Naive thymus-derived CD4-positive, alpha-beta T cell (primary cell): ENCODE data around the gene MAN2C1. TPM values are rescaled to one million over a fixed set of nuclear protein-coding genes. Genes with fewer than 3 reads are reported as not detected.
"Not testable (repeated sequence)": the region's sequence is repeated elsewhere in the genome, so short reads cannot be mapped to it uniquely, and the experiment has no call there.

Experiments used
- ATAC-seq: fragments of 150-1000 bp; cut with Tn5 transposase; 2 replicates; pipeline ENCODE4 v1.10.0; 2021; ENCODE audit warnings: mild to moderate bottlenecking, moderate library complexity
- CTCF ChIA-PET: fragments of 350-600 bp; sonication (Branson Sonifier 250); formaldehyde crosslinking; loops from one replicate; lab custom pipeline; 2021; ENCODE audit warnings: antibody characterized with exemption; lab: Charles Lee
- POLR2A ChIA-PET: fragments of 350-600 bp; sonication (Branson Sonifier 250); formaldehyde crosslinking; loops from one replicate; lab custom pipeline; 2021; ENCODE audit warnings: antibody characterized with exemption, inconsistent platforms; lab: Charles Lee
- DNase-seq, 9 donors: peaks; one replicate each; pipeline versions ENCODE4 v3.0.0 to v3.0.0-alpha.2; 2020 to 2022; ENCODE audit warnings: mixed read lengths in 1 of 9
- H3K27ac ChIP-seq: one replicate; pipeline ENCODE4 v1.7.0; 2013; ENCODE audit warnings: mild to moderate bottlenecking, low read depth, low read length, moderate library complexity
- H3K27me3 ChIP-seq, 2 donors: one replicate each; pipeline ENCODE4 v1.7.0; 2013; ENCODE audit warnings: low read length in 2 of 2, mild to moderate bottlenecking in 2 of 2, moderate library complexity in 2 of 2; ENCODE audit not compliant: control insufficient read depth in 2 of 2, insufficient read depth in 2 of 2
- H3K36me3 ChIP-seq, 3 experiments: 1 replicate in 2 of 3; 2 replicates in 1 of 3; pipeline ENCODE4 v1.7.0; 2013; ENCODE audit warnings: low read length in 3 of 3, mild to moderate bottlenecking in 3 of 3, moderate library complexity in 1 of 3; ENCODE audit not compliant: insufficient read depth in 3 of 3, control insufficient read depth in 2 of 3
- H3K4me1 ChIP-seq, 2 donors: one replicate each; pipeline ENCODE4 v1.7.0; 2013; ENCODE audit warnings: low read length in 2 of 2, mild to moderate bottlenecking in 2 of 2, moderate library complexity in 1 of 2; ENCODE audit not compliant: control insufficient read depth in 2 of 2, insufficient read depth in 2 of 2
- H3K4me3 ChIP-seq: 2 replicates; pipeline ENCODE4 v1.7.0; 2013; ENCODE audit warnings: mild to moderate bottlenecking, low read length
- H3K9me3 ChIP-seq, 3 experiments: 1 replicate in 2 of 3; 2 replicates in 1 of 3; pipeline ENCODE4 v1.7.0; 2013; ENCODE audit warnings: low read length in 3 of 3; ENCODE audit not compliant: control insufficient read depth in 2 of 3
- H3K27ac Mint-ChIP-seq, 9 donors: one replicate each; pipeline ENCODE4 v1.8.0; 2020 to 2022; ENCODE audit warnings: mixed read lengths in 9 of 9, mild to moderate bottlenecking in 8 of 9, moderate library complexity in 5 of 9, inconsistent platforms in 2 of 9
- H3K27me3 Mint-ChIP-seq, 5 donors: one replicate each; pipeline ENCODE4 v1.8.0; 2021 to 2022; ENCODE audit warnings: mixed read lengths in 5 of 5, mild to moderate bottlenecking in 1 of 5
- H3K36me3 Mint-ChIP-seq, 5 donors: one replicate each; pipeline ENCODE4 v1.8.0; 2020 to 2022; ENCODE audit warnings: mixed read lengths in 5 of 5, mild to moderate bottlenecking in 3 of 5, inconsistent platforms in 1 of 5
- H3K4me1 Mint-ChIP-seq, 7 donors: one replicate each; pipeline ENCODE4 v1.8.0; 2020 to 2022; ENCODE audit warnings: mixed read lengths in 7 of 7, mild to moderate bottlenecking in 3 of 7, inconsistent platforms in 1 of 7
- H3K4me3 Mint-ChIP-seq, 10 donors: one replicate each; pipeline ENCODE4 v1.8.0; 2020 to 2022; ENCODE audit warnings: mild to moderate bottlenecking in 10 of 10, mixed read lengths in 10 of 10, moderate library complexity in 6 of 10, inconsistent platforms in 2 of 10
- H3K9me3 Mint-ChIP-seq, 11 donors: one replicate each; pipeline ENCODE4 v1.8.0; 2020 to 2022; ENCODE audit warnings: mixed read lengths in 11 of 11, mild to moderate bottlenecking in 4 of 11, inconsistent platforms in 1 of 11, moderate library complexity in 1 of 11
- intact Hi-C, 2 donors: fragments of 100-400 bp; cut with micrococcal nuclease; formaldehyde crosslinking; loops; one replicate each; pipeline ENCODE4 v1.15.1; 2023
- polyA plus RNA-seq, 2 donors: library from polyadenylated mRNA; unstranded; fragments of 300-500 nt; fragmentation: Illumina TruSeq; gene quantifications; one replicate each; pipeline ENCODE4 v1.2.3, GENCODE V29; 2021
- total RNA-seq, 6 experiments: library from RNA in 5 of 6; stranded (reverse) in 5 of 6; gene quantifications; 1 replicate in 5 of 6; 2 replicates in 1 of 6; pipeline ENCODE4 v1.2.3 and lab custom pipeline; 2021 to 2026

MAN2C1 gene
- total and polyA plus RNA-seq, 7 experiments from 2014 or later, result 26.7 to 557 (median 439) TPM

DNA sequence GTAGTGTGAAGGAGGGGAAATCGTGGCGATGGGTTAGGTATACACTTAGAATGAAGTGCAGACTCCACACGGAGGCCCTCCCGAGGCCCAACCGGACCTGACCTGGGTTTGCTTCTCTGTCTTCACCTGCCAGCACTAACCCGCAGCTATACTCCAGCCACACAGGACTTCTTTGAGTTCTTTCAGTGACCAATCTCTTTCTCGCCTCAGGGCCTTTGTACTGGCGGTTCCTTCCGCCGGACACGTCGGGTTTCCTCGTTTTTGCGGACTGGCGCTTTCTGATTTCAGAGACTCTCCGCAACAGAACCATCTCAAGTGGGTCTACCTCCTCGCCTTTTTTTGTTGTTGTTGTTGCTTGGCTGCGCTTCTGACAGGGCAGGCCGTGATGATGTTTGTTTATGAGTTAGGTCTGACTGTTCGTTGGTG, 21.6 kb downstream of the MAN2C1 start, which contains the start of gene NEIL1:
TSS of gene NEIL1 (plus strand) at position 244 of the 426 bp plus-strand sequence. CDS start 1,867 bp downstream, outside the sequence.
- Mint-ChIP-seq H3K4me3 (peak within 1 kb of the TSS; percentile 78 to 95 (median 90)), H3K9me3 (peaks cover 0 to 19% (median 7%) of the 10 kb centered on the region in 11 donors), H3K27me3 (peaks cover 0 to 26% (median 0%) of the 10 kb centered on the region in 5 donors), H3K27ac (peak within 1 kb of the TSS; percentile 78 to 95 (median 89)), H3K36me3 (peaks cover 0 to 35% (median 0%) of the 10 kb centered on the region in 5 donors), H3K4me1 (peaks cover 21 to 45% (median 31%) of the 10 kb centered on the region in 7 donors)
- DNase-seq (no peak), ATAC-seq (no peak)
- POLR2A ChIA-PET, result interaction anchor here (0.6 to 8.4 kb wide), 9 partner anchors 10 to 293 kb away, joined by 3 to 94 read pairs (median 7); partner anchors contain the start of genes C15orf39, COMMD4, IMP3 and MAN2C1
- peak within 1 kb of the TSS; percentile 66 for H3K27ac ChIP-seq
- intact Hi-C loops, result loop anchor here in 1 of 2 donors (1.0 to 5.0 kb wide), 5 partner anchors 11 to 293 kb away; partner anchors contain the start of genes COMMD4, IMP3, MAN2C1 and SIN3A
- H3K27me3 ChIP-seq, result no peaks in the 10 kb centered on the region
- peaks cover 0 to 17% (median 0%) of the 10 kb centered on the region in 3 experiments for H3K9me3 ChIP-seq
- H3K4me3 ChIP-seq, result peak within 1 kb of the TSS; percentile 59
- CTCF ChIA-PET, result interaction anchor here (2.1 kb wide), 1 partner anchor 21 kb away, joined by 8 read pairs; the partner anchor contains the start of gene MAN2C1
- H3K36me3 ChIP-seq, result peaks cover 0 to 5% (median 0%) of the 10 kb centered on the region in 3 experiments
- peaks cover 29 to 30% of the 10 kb centered on the region in 2 donors for H3K4me1 ChIP-seq

DNA sequence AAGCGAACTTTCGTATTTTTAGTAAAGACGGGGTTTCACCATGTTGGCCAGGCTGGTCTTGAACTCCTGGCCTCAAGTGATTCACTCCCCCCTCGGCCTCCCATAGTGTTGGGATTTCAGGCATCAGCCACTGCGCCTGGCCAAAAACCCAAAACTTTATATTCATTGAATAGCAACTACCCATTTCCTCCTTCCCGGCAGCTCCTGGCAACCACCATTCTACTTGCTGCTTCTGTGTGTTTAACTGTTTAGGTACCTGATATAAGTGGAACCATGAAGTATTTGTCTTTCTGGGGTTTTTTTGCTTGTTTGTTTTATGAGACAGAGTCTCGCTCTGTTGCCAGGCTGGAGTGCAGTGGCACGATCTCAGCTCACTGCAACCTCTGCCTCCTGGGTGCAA, 24.5 kb downstream of the MAN2C1 start:
- H3K36me3 ChIP-seq, H3K4me3 ChIP-seq, H3K4me3 Mint-ChIP-seq, H3K9me3 Mint-ChIP-seq, intact Hi-C loops, H3K27ac Mint-ChIP-seq, H3K27me3 ChIP-seq, DNase-seq, ATAC-seq, H3K27ac ChIP-seq, CTCF ChIA-PET, H3K9me3 ChIP-seq: not testable (repeated sequence)
- Mint-ChIP-seq H3K27me3 (peaks cover 0 to 22% (median 0%) of the 10 kb centered on the region in 5 donors), H3K36me3 (peaks cover 0 to 16% (median 3%) of the 10 kb centered on the region in 5 donors), H3K4me1 (peaks cover 8 to 23% (median 14%) of the 10 kb centered on the region in 7 donors)
- peaks cover 12 to 13% of the 10 kb centered on the region in 2 donors for H3K4me1 ChIP-seq
- POLR2A ChIA-PET, result interaction anchor here (8.4 kb wide), 1 partner anchor 26 kb away, joined by 94 read pairs; the partner anchor contains the start of gene MAN2C1

DNA sequence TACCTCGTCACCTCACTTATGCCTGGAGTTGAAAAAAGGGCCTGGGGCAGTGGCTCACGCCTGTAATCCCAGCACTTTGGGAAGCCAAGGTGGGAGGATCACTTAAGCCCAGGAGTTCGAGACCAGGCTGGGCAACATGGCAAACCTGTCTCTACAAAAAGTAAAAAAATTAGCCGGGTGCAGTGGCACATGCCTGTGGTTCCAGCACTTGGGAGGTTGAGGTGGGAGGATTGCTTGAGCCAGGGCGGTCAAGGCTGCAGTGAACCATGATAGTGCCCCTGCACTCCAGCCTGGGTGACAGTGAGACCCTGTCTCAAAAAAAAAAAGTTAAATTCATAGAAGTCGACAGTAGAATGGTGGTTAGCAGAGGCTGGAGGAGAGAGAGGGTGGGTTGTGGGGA, 26.2 kb downstream of the MAN2C1 start:
- Histone ChIP-seq H3K27me3 (no peaks in the 10 kb centered on the region), H3K4me3 (no peak overlapping the region), H3K36me3 (peaks cover 0 to 5% (median 0%) of the 10 kb centered on the region in 3 experiments), H3K27ac (no peak overlapping the region), H3K4me1 (peaks cover 0 to 5% of the 10 kb centered on the region in 2 donors), H3K9me3 (no peaks in the 10 kb centered on the region)
- intact Hi-C loops, result no loop called here
- Mint-ChIP-seq H3K27me3 (peaks cover 0 to 18% (median 0%) of the 10 kb centered on the region in 5 donors), H3K27ac (no peak overlapping the region), H3K36me3 (peaks cover 0 to 14% (median 3%) of the 10 kb centered on the region in 5 donors), H3K9me3 (peaks cover 0 to 2% (median 0%) of the 10 kb centered on the region in 11 donors), H3K4me1 (peaks cover 7 to 20% (median 12%) of the 10 kb centered on the region in 7 donors), H3K4me3 (no peak overlapping the region)
- CTCF ChIA-PET, result no interaction called here
- DNase-seq (no peak), ATAC-seq (no peak)
- POLR2A ChIA-PET, result interaction anchor here (0.7 kb wide), 1 partner anchor 304 kb away, joined by 3 read pairs; no protein-coding TSS in a partner anchor

DNA sequence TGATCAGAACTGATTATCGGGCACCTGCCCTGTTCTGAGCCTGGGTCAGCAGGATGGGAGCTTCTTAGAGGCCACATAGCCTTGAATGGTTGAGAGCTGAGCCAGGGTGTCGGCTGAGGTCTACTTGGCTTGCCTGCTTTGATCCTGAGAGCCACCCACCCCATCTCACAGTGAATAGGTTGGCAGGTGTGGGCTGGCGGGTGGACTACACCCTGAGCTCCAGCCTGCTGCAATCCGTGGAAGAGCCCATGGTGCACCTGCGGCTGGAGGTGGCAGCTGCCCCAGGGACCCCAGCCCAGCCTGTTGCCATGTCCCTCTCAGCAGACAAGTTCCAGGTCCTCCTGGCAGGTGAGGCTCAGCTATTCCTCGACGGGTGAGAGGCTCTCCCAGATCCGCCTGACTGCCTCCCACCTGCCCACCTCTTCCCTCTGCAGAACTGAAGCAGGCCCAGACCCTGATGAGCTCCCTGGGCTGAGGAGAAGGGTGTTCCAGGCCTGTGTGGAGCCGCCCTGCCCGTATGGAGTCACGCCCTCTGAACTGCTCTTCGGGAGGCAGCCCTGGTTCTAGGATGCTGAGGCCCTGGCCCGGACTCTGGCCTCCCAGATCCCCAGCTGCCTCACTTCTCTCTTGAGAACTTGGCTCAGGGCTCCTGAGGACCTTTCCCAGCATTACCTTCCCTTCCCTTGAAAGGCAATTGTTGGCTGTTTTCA, 28.7 kb downstream of the MAN2C1 start:
- ATAC-seq (no peak), DNase-seq (no peak)
- intact Hi-C loops, result no loop called here
- Mint-ChIP-seq H3K4me3 (no peak overlapping the region), H3K36me3 (peaks cover 0 to 4% (median 3%) of the 10 kb centered on the region in 5 donors), H3K27me3 (peaks cover 0 to 3% (median 0%) of the 10 kb centered on the region in 5 donors), H3K27ac (no peak overlapping the region), H3K9me3 (no peaks in the 10 kb centered on the region), H3K4me1 (peaks cover 14 to 27% (median 18%) of the 10 kb centered on the region in 7 donors)
- Histone ChIP-seq H3K27ac (no peak overlapping the region), H3K9me3 (no peaks in the 10 kb centered on the region), H3K4me1 (peaks cover 7 to 11% of the 10 kb centered on the region in 2 donors), H3K4me3 (no peak overlapping the region), H3K36me3 (peaks cover 0 to 5% (median 0%) of the 10 kb centered on the region in 3 experiments), H3K27me3 (no peaks in the 10 kb centered on the region)
- POLR2A ChIA-PET, result interaction anchor here (1.2 kb wide), 1 partner anchor 10 kb away, joined by 3 read pairs; no protein-coding TSS in a partner anchor
- CTCF ChIA-PET, result interaction anchor here (0.9 kb wide), 1 partner anchor 28 kb away, joined by 3 read pairs; the partner anchor contains the start of gene MAN2C1

DNA sequence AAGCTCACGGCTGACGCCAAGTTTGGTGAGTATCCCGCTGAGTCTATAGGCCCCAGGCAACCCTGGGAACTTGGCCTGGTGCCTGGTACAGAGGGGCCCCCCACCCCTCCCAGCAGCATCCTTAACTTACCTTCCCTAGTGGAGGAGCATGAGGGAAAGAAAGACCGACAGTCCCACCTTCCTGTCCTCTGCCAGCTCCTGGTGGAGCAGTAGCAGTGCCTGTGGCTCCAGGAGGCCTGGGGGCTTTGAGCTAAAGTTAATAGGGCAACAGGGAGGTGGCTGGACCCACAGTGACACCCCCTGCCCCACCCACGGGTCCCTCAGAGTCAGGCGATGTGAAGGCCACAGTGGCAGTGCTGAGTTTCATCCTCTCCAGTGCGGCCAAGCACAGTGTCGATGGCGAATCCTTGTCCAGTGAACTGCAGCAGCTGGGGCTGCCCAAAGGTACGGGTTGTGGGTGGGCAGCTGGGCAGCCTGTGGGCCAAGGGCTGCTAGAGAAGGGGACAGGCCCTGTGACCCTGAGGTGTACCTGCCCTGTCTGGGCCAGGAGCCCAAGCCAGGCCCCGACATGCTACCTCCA, 29.7 kb downstream of the MAN2C1 start:
- CTCF ChIA-PET, result interaction anchor here (0.6 kb wide), 1 partner anchor 137 kb away, joined by 3 read pairs; the partner anchor contains the start of gene C15orf39
- peaks cover 7 to 11% of the 10 kb centered on the region in 2 donors for H3K4me1 ChIP-seq

More for the DNA sequence above, 29.7 kb downstream of the MAN2C1 start:
- ATAC-seq (no peak), DNase-seq (no peak)
- H3K36me3 ChIP-seq, result peaks cover 0 to 5% (median 0%) of the 10 kb centered on the region in 3 experiments
- H3K27ac ChIP-seq, result no peak overlapping the region
- H3K27me3 ChIP-seq, result no peaks in the 10 kb centered on the region
- no peaks in the 10 kb centered on the region for H3K9me3 ChIP-seq
- Mint-ChIP-seq H3K27ac (peak overlapping the region in 1 of 9 donors; percentile 22), H3K4me3 (no peak overlapping the region), H3K36me3 (peaks cover 0 to 4% (median 3%) of the 10 kb centered on the region in 5 donors), H3K27me3 (peaks cover 0 to 3% (median 0%) of the 10 kb centered on the region in 5 donors), H3K4me1 (peaks cover 15 to 27% (median 18%) of the 10 kb centered on the region in 7 donors), H3K9me3 (no peaks in the 10 kb centered on the region)
- POLR2A ChIA-PET, result interaction anchor here (0.8 to 1.2 kb wide), 2 partner anchors 11 to 308 kb away, joined by 3 to 4 read pairs; no protein-coding TSS in a partner anchor
- no peak overlapping the region for H3K4me3 ChIP-seq
- intact Hi-C loops, result no loop called here
